Endothelial cell (in vitro differentiated cells): ENCODE results near the gene AKAP5. TPM values are rescaled to one million over a fixed set of nuclear protein-coding genes. Genes with fewer than 3 reads are reported as not detected.

Source experiments
- DNase-seq: peaks from one replicate; pipeline ENCODE4 v3.0.0; 2021; ENCODE audit warnings: low spot score
- H3K27ac Mint-ChIP-seq: one replicate; pipeline ENCODE4 v1.8.0; 2021; ENCODE audit warnings: mixed read lengths, inconsistent platforms; ENCODE audit not compliant: unreplicated experiment
- H3K27me3 Mint-ChIP-seq: one replicate; pipeline ENCODE4 v1.8.0; 2021; ENCODE audit warnings: mild to moderate bottlenecking, moderate library complexity, mixed read lengths, inconsistent platforms; ENCODE audit not compliant: unreplicated experiment
- H3K36me3 Mint-ChIP-seq: one replicate; pipeline ENCODE4 v1.8.0; 2021; ENCODE audit warnings: mild to moderate bottlenecking, low read depth, mixed read lengths, inconsistent platforms; ENCODE audit not compliant: unreplicated experiment
- H3K4me1 Mint-ChIP-seq: one replicate; pipeline ENCODE4 v1.8.0; 2021; ENCODE audit warnings: mild to moderate bottlenecking, mixed read lengths, inconsistent platforms; ENCODE audit not compliant: unreplicated experiment
- H3K4me3 Mint-ChIP-seq: one replicate; pipeline ENCODE4 v1.8.0; 2021; ENCODE audit warnings: mild to moderate bottlenecking, mixed read lengths, inconsistent platforms; ENCODE audit not compliant: unreplicated experiment
- H3K9me3 Mint-ChIP-seq: one replicate; pipeline ENCODE4 v1.8.0; 2021; ENCODE audit warnings: mixed read lengths, inconsistent platforms; ENCODE audit not compliant: unreplicated experiment
- CTCF ChIP-seq: fragments of 200-600 bp; sonication (generic); IDR thresholded peaks from one replicate; pipeline ENCODE4 v1.5.0; 2021; ENCODE audit warnings: antibody characterized with exemption; ENCODE audit not compliant: unreplicated experiment
- total RNA-seq: library from RNA; stranded (reverse); fragmentation: NEBNext Ultra II Directional; extraction: Animal tissue kit (Norgen Biotek cat#: 25700); gene quantifications from one replicate; pipeline ENCODE4 v1.2.1, GENCODE V29; 2021; ENCODE audit not compliant: unreplicated experiment

Gene AKAP5
- total RNA-seq, 1 donor from 2014 or later: 6.1 TPM

- Mint-ChIP-seq H3K9me3 (no peaks in the 10 kb centered on the region), H3K4me3 (peak overlapping the region; percentile 97), H3K36me3 (peaks cover 10% of the 10 kb centered on the region), H3K27me3 (peaks cover 13% of the 10 kb centered on the region), H3K27ac (no peak overlapping the region), H3K4me1 (peaks cover 55% of the 10 kb centered on the region)
- no peak for DNase-seq
- TF ChIP-seq CTCF: no peak
Measured at GRCh38 chr14:64507376-64508156, 42.3 kb downstream of the AKAP5 start.

- DNase-seq: no peak
- Mint-ChIP-seq H3K9me3 (no peaks in the 10 kb centered on the region), H3K4me1 (peaks cover 50% of the 10 kb centered on the region), H3K27ac (no peak overlapping the region), H3K4me3 (no peak overlapping the region), H3K36me3 (peaks cover 5% of the 10 kb centered on the region), H3K27me3 (peaks cover 9% of the 10 kb centered on the region)
- no peak for TF ChIP-seq CTCF
Measured at GRCh38 chr14:64508215-64508776, 43.0 kb downstream of the AKAP5 start.

GRCh38 chr14:64509036-64509435, 43.7 kb downstream of the AKAP5 start:
- no peak overlapping the region for H3K4me3 Mint-ChIP-seq
- H3K36me3 Mint-ChIP-seq: peaks cover 5% of the 10 kb centered on the region
- peaks cover 50% of the 10 kb centered on the region for H3K4me1 Mint-ChIP-seq
- H3K9me3 Mint-ChIP-seq: no peaks in the 10 kb centered on the region
- no peak for DNase-seq
- H3K27ac Mint-ChIP-seq: no peak overlapping the region
- no peak for TF ChIP-seq CTCF
- H3K27me3 Mint-ChIP-seq: peaks cover 7% of the 10 kb centered on the region

GRCh38 chr14:64510825-64511671, 45.7 kb downstream of the AKAP5 start:
- peaks cover 40% of the 10 kb centered on the region for H3K4me1 Mint-ChIP-seq
- H3K27me3 Mint-ChIP-seq: no peaks in the 10 kb centered on the region
- peak; percentile 89 for TF ChIP-seq CTCF
- no peaks in the 10 kb centered on the region for H3K9me3 Mint-ChIP-seq
- H3K36me3 Mint-ChIP-seq: no peaks in the 10 kb centered on the region
- peak overlapping the region; percentile 33 for H3K27ac Mint-ChIP-seq
- DNase-seq: peak; percentile 59
- peak overlapping the region; percentile 64 for H3K4me3 Mint-ChIP-seq
